ENCODE measurements around the gene PCED1B.
"Not testable (repeated sequence)": the region's sequence is repeated elsewhere in the genome, so short reads cannot be mapped to it uniquely, and the experiment has no call there.

The PCED1B gene

DNA sequence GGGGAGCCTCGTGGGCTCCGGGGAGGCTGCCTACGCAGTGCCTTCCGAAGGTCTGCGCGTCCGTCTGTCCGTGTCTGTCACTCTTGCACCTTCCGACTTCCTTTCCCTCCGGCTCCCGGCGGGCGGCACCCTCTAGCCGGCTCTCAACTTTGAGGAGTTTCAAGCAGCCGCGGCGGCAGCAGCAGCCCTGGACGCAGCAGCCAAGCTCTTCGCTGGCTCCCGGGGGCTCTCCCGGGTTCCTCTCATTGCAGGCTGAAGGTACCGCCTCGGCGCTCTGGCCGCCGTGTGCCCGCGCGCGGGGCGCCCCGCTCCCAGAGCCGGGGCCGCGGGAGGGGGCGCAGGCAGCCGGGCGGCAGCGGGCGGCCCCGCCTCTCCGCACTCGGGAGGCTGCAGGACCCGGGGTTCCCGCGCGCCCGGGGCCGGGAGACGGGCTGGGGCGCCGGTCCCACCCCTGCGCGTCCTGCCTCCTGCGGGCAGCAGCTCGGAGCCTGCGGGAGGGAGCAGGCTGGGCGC is at the start of gene PCED1B, which contains the start of gene AMIGO2:
Gene PCED1B (plus strand): TSS at position 154 of the 513 bp plus-strand sequence. CDS start 155,443 bp downstream, outside the sequence.
Gene AMIGO2 (minus strand): TSS at position 492 of the 513 bp plus-strand sequence. CDS start 957 bp downstream, outside the sequence.
- peak; percentile 80 for DNase-seq
- in situ Hi-C loops (cut with HindIII; ENCODE audit: low pct_ligation_motif_present, low pct_unique_long_range_greater_than_20kb, low sequenced_read_pairs) = no loop called here

GRCh38 chr12:47029903-47030302 is 49.5 kb upstream of the PCED1B start:
- DNase-seq = no peak
- in situ Hi-C loops (cut with HindIII; ENCODE audit: low pct_ligation_motif_present, low pct_unique_long_range_greater_than_20kb, low sequenced_read_pairs) = loop anchor here (25.0 kb wide), 1 partner anchor 657 kb away; no protein-coding TSS in a partner anchor

DNA sequence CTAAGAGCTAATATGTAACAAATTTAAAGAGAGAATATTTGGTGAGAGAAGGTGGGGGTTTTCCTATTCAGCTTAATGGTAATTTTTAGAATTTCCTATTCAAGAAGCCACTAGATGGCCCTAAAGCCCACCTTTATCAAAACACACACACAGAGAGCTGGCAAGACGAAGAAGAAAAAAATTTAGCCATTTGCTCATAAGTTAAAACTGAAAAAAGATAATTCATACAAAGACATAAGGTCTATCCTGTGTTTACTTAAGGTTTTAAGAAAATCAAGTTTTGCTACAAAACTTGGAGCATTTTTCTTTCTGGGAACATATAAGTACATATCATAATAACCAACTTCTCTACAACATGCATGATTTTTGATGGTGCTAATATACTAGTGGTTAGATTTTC is 46.8 kb upstream of the PCED1B start:
- in situ Hi-C loops (cut with HindIII; ENCODE audit: low pct_ligation_motif_present, low pct_unique_long_range_greater_than_20kb, low sequenced_read_pairs) = loop anchor here (25.0 kb wide), 1 partner anchor 655 kb away; no protein-coding TSS in a partner anchor
- peak; percentile 84 for DNase-seq

- in situ Hi-C loops (cut with HindIII; ENCODE audit: low pct_ligation_motif_present, low pct_unique_long_range_greater_than_20kb, low sequenced_read_pairs) = loop anchor here (25.0 kb wide), 1 partner anchor 654 kb away; no protein-coding TSS in a partner anchor
- peak; percentile 25 for DNase-seq
Observed at GRCh38 chr12:47033081-47033480, 46.3 kb upstream of the PCED1B start.

- in situ Hi-C loops (cut with HindIII; ENCODE audit: low pct_ligation_motif_present, low pct_unique_long_range_greater_than_20kb, low sequenced_read_pairs) = loop anchor here (25.0 kb wide), 1 partner anchor 653 kb away; no protein-coding TSS in a partner anchor
- DNase-seq = no peak
Observed at GRCh38 chr12:47033789-47034555, 45.4 kb upstream of the PCED1B start.

GRCh38 chr12:47034661-47035060 is 44.8 kb upstream of the PCED1B start:
- in situ Hi-C loops (cut with HindIII; ENCODE audit: low pct_ligation_motif_present, low pct_unique_long_range_greater_than_20kb, low sequenced_read_pairs) = loop anchor here (25.0 kb wide), 1 partner anchor 653 kb away; no protein-coding TSS in a partner anchor

GRCh38 chr12:47035484-47035883 is 43.9 kb upstream of the PCED1B start:
- in situ Hi-C loops (cut with HindIII; ENCODE audit: low pct_ligation_motif_present, low pct_unique_long_range_greater_than_20kb, low sequenced_read_pairs) = loop anchor here (25.0 kb wide), 1 partner anchor 652 kb away; no protein-coding TSS in a partner anchor
- DNase-seq = no peak

More at GRCh38 chr12:47034661-47035060, 44.8 kb upstream of the PCED1B start:
- no peak for DNase-seq

DNA sequence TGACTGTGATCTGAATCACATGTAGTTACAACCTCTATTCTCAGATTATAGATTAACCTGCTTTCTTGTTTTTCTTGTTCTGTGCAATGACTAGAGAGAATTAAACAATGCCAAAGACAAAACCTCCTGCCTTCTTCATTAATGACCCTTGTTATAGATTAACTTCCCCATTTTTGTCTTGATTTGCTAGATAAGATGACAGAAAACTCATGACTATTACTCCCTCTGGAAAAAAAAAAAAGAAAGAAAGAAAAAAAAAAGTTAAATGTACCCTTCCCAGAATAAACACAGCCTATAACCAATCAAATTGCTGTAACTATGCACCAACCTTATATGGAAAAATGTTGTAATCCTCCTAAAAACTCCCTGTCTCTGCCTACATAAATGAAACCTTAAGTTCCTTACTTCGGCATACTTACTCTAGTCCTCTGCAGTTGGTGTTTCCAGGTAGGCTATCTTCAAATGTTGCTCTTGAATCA is 41.1 kb upstream of the PCED1B start:
- peak; percentile 89 for DNase-seq
- in situ Hi-C loops (cut with HindIII; ENCODE audit: low pct_ligation_motif_present, low pct_unique_long_range_greater_than_20kb, low sequenced_read_pairs) = loop anchor here (25.0 kb wide), 1 partner anchor 649 kb away; no protein-coding TSS in a partner anchor

DNA sequence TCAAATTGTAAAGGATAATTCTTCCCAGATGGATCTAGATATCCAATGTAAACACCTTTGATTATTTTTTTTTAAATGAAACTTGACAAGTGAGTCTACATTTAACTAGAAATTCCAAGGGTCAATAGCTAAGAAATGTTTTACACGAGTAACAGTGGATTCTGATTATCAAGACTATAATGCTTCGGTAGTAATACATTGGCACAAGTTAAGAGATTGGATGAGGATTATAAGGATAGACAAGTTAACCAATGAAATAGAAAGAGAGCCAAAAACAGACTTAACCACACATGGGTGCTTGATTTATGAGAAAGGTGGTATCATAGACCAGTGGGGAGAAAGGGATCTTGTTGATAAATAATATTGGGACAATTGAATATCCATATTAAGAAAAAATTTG is 40.3 kb upstream of the PCED1B start:
- in situ Hi-C loops (cut with HindIII; ENCODE audit: low pct_ligation_motif_present, low pct_unique_long_range_greater_than_20kb, low sequenced_read_pairs) = loop anchor here (25.0 kb wide), 1 partner anchor 648 kb away; no protein-coding TSS in a partner anchor

DNA sequence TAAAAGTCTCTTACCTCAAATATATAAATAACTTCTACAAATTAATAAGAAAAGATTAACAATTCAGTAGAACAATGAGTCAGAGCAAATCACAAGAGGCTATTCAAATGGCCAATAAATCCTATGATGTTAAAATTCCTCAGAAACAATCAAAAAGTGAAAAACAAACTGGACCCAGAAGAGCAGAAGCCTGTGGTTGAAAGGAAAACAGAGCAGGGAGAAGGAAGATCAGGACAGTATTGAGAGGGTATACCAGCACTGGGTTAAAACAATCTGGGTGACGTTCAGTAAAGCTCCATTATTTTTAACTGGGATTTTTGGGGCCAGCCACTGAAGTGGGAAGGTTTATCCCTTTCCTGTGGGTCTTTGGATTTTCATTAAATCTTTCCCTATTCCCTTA is 39.7 kb upstream of the PCED1B start:
- DNase-seq = no peak
- in situ Hi-C loops (cut with HindIII; ENCODE audit: low pct_ligation_motif_present, low pct_unique_long_range_greater_than_20kb, low sequenced_read_pairs) = loop anchor here (25.0 kb wide), 1 partner anchor 648 kb away; no protein-coding TSS in a partner anchor

More for the DNA sequence above, 40.3 kb upstream of the PCED1B start:
- DNase-seq = no peak

- in situ Hi-C loops (cut with HindIII; ENCODE audit: low pct_ligation_motif_present, low pct_unique_long_range_greater_than_20kb, low sequenced_read_pairs) = loop anchor here (25.0 kb wide), 1 partner anchor 646 kb away; no protein-coding TSS in a partner anchor
- DNase-seq = no peak
Observed at GRCh38 chr12:47041327-47041726, 38.1 kb upstream of the PCED1B start.

DNA sequence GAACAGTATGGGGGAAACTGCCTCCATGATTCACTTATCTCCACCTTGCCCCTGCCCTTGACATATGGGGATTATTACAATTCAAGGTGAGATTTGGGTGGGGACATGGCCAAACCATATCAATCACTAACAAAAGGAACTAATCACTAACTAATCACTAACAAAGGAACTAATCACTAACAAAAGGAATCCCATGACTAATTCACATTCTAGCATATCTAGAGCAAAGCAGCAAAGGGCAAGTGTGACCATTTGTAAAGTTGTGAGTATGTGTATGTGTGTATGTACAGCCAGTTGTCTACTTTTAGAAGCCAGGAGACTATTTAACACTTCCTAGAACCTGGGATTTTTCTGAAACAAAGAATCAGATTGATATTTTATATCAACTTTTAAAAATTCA is 30.9 kb upstream of the PCED1B start:
- in situ Hi-C loops (cut with HindIII; ENCODE audit: low pct_ligation_motif_present, low pct_unique_long_range_greater_than_20kb, low sequenced_read_pairs) = loop anchor here (25.0 kb wide), 1 partner anchor 639 kb away; no protein-coding TSS in a partner anchor
- DNase-seq = no peak

GRCh38 chr12:47051291-47051690 is 28.1 kb upstream of the PCED1B start:
- in situ Hi-C loops (cut with HindIII; ENCODE audit: low pct_ligation_motif_present, low pct_unique_long_range_greater_than_20kb, low sequenced_read_pairs); DNase-seq: not testable (repeated sequence)

DNA sequence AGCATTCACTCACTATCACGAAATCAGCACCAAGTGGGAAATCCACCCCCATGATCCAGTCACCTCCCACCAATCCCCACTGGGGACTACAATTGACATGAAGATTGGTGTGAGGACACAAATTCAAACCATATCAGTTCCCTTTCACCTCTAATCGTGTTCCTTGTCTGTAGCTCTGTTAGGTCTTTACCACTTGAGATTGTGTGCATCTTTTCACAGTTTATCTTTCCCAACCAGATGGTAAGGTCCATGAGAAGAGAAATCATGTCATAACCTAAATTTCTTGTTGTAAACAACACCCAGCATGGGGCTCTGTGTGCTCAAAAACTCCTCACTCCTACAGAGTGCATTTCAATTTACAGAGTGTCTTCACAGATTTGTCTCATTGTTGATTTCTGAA is 27.1 kb upstream of the PCED1B start:
- no peak for DNase-seq
- in situ Hi-C loops (cut with HindIII; ENCODE audit: low pct_ligation_motif_present, low pct_unique_long_range_greater_than_20kb, low sequenced_read_pairs) = no loop called here

- DNase-seq = no peak
- in situ Hi-C loops (cut with HindIII; ENCODE audit: low pct_ligation_motif_present, low pct_unique_long_range_greater_than_20kb, low sequenced_read_pairs) = no loop called here
Observed at GRCh38 chr12:47053961-47054360, 25.5 kb upstream of the PCED1B start.

- in situ Hi-C loops (cut with HindIII; ENCODE audit: low pct_ligation_motif_present, low pct_unique_long_range_greater_than_20kb, low sequenced_read_pairs) = no loop called here
Observed at GRCh38 chr12:47054659-47055058, 24.8 kb upstream of the PCED1B start.

DNA sequence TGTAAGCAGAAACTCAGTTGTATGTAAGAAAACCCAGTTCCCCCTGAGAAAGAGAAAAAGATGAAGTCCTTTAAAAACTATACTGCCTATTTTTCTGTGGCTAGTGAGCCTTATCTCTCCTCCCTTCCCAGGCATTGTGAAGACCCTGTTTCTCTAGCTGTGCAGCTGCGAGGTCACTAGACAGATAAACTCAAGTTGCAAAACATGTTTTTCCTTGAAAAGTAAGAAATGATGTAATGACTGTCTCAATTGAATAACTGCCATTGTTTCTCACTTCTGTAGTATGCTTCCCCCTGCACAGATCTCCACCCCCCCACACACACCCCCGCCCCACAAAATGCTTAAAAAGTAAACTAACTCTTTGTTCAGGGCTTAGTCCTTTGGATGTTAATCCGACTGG is 23.6 kb upstream of the PCED1B start:
- DNase-seq; in situ Hi-C loops (cut with HindIII; ENCODE audit: low pct_ligation_motif_present, low pct_unique_long_range_greater_than_20kb, low sequenced_read_pairs): not testable (repeated sequence)

More at GRCh38 chr12:47054659-47055058, 24.8 kb upstream of the PCED1B start:
- no peak for DNase-seq

GRCh38 chr12:47056944-47057343 is 22.5 kb upstream of the PCED1B start:
- in situ Hi-C loops (cut with HindIII; ENCODE audit: low pct_ligation_motif_present, low pct_unique_long_range_greater_than_20kb, low sequenced_read_pairs); DNase-seq: not testable (repeated sequence)

DNA sequence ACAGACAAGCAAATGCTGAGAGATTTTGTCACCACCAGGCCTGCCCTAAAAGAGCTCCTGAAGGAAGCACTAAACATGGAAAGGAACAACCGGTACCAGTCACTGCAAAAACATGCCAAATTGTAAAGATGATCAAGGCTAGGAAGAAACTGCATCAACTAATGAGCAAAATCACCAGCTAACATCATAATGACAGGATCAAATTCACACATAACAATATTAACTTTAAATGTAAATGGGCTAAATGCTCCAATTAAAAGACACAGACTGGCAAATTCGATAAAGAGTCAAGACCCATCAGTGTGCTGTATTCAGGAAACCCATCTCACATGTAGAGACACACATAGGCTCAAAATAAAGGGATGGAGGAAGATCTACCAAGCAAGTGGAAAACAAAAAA is 20.8 kb upstream of the PCED1B start:
- DNase-seq; in situ Hi-C loops (cut with HindIII; ENCODE audit: low pct_ligation_motif_present, low pct_unique_long_range_greater_than_20kb, low sequenced_read_pairs): not testable (repeated sequence)

All from ACHN (cell line).